Stimulated activated CD4-positive, alpha-beta T cell treated with anti-CD3 and anti-CD28 coated beads, Interleukin-15, amount 100 ng/mL, for 1 hour (primary cell): ENCODE results near the gene GPR171.

Experiments used
- DNase-seq, 2 donors: peaks; one replicate each; pipeline ENCODE4 v3.0.0-alpha.2; 2020; ENCODE audit warnings: low read depth in 1 of 2, low spot score in 1 of 2

The GPR171 gene

GRCh38 chr3:151214459-151214858 lies 11.4 kb upstream of the GPR171 start:
- no peak for DNase-seq

DNA sequence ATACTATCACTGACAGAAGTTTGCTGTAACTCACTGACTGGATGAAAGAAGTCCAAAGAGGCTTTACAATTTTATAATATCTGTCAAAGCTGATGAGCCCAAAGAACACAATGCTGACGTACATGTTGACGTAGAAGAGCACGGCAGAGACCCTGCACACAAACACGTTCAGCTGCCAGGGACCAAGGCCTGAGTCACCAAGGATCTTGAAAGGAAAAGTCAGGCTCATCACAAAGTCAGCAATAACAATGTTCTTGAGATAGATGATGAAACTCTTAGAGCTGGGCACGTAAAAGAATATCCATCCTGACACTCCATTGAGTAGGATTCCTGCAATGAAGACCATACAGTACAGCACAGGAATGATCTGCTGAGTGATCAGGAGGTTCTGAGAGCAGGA lies 10.9 kb upstream of the GPR171 start:
- no peak for DNase-seq

DNA sequence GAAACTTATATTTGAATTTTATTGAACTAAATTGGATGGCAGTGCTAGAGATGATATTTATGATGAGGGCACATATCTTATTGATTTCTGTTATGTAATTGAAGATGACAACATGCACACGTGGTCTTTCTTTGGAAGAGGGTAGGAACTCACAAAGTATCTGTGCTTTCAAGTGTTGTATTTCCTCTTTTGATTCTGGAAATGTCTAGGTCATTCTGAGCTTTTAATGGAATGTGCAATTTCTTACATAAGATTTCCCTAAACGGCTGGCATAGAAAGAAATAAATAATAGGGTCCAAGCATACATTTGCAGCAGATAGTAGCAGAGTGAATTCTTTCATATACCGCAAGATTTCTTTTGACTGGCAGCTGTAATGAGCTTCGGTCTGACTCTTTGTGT lies 10.1 kb upstream of the GPR171 start:
- DNase-seq, result no peak

GRCh38 chr3:151210676-151211381 lies 7.8 kb upstream of the GPR171 start:
- DNase-seq, result no peak

GRCh38 chr3:151209654-151210053 lies 6.6 kb upstream of the GPR171 start:
- DNase-seq, result no peak

DNA sequence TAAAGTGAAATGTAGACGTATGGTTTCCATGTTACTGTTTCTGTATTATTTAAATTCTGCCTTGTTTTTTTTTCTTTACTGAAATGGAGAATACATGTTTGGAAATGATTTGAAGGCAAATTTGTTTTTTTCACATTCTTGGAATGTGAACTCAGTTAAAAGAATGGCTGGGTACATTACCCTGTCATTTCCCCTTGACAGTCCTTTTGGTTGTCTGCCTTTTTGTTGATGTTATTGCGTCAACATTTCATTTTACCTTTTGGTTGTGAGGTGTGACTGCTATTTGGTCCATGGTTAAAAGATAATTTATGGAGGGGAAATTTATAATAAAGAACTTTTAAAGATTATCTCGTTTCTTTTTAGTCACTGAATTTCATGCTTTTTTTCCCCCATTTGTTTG lies 3.2 kb upstream of the GPR171 start:
- no peak for DNase-seq

GRCh38 chr3:151205482-151205881 lies 2.5 kb upstream of the GPR171 start:
- DNase-seq, result no peak

GRCh38 chr3:151204530-151205402 lies 1.8 kb upstream of the GPR171 start:
- DNase-seq, result no peak

DNA sequence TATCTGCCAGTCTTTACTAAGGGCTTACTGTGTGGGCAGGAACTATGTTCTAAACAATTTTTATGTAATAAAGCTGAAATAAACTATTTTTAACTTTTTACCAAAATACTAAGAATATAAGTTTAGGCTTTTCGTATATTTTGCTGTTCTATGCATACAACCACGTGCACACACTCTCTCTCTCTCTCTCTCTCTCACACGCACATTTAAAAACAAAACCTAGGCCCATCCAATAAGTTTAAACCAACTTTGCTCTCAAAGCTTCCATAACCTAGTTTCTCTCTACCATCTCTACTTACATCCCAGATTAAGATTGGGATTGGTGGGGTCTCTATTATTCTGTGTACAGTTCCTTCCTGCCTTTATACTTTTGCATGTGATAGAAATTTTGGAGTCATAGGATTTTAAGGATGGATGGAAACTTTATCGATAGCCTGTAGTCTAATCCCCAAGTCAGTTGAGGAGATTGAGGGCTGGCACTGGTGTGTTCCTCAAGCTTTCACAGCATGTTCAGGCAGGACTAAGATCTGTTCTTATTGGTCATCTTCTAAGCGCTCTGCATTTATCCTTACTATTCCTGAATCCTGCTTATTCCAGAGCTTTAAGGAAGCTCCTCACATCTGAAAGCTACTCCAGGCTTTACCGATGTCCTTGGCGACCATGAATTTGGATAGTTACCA lies 1.8 kb downstream of the GPR171 start:
- DNase-seq, result no peak

GRCh38 chr3:151200586-151200985 lies 2.4 kb downstream of the GPR171 start:
- DNase-seq, result no peak

DNA sequence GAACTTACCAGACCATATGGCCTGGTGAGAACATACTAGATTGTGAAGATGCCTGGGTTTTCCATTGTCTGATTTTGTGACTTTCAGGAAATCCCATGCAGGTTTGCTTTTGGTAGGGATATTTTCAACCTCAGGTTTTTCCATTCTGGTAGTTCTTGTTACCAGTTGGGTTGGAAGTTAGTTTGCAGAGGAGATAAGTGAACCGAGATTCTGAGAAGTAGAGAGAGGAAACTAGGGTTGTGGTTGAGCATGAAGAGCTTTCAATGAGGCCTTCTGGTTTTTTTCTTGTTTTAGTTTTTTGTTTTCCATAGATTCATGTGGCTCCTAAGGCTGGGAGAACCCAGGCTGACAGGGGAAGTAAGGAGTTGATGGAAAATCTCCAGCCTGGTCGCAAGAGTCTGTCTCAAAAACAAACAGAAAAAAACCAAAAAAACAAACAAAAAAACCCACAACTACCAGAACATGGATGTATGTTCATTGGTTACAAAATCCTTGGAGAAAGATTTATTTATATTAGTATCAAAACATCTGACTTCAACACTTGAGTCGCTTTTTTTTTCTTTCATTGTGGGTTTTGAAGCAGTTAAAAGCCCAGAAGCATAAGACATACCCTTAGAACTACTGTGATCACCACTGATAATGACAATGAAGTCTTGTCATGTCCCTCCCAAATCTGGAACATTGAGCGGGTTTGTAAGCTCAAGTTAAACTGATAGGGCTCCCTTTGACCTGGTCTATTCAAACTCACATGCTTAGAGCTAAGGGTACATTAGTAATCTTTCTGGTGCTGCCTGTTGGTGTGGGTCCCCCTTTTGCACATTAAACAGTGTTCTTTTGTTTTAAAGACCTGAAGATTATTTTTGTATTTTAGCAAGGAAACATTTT lies 3.2 kb downstream of the GPR171 start:
- no peak for DNase-seq

- no peak for DNase-seq
Observed at GRCh38 chr3:151198849-151199248, 4.2 kb downstream of the GPR171 start.

- no peak for DNase-seq
Observed at GRCh38 chr3:151197981-151198767, 4.8 kb downstream of the GPR171 start.

DNA sequence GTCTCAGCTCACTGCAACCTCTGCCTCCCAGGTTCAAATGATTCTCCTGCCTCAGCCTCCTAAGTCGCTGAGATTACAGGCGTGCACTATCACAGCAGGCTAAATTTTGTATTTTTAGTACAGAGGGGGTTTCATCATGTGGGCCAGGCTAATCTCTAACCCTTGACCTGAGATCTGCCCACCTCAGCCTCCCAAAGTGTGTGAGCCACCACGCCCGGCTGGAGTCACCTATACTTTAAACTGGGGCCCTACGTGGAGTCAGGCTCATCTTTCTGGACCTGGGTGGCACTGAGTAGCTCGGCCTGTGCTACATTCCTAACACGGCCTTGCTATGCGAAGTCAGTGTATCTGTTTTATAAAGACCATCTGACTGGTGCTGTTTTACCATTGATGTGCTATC lies 5.8 kb downstream of the GPR171 start:
- DNase-seq, result no peak

DNA sequence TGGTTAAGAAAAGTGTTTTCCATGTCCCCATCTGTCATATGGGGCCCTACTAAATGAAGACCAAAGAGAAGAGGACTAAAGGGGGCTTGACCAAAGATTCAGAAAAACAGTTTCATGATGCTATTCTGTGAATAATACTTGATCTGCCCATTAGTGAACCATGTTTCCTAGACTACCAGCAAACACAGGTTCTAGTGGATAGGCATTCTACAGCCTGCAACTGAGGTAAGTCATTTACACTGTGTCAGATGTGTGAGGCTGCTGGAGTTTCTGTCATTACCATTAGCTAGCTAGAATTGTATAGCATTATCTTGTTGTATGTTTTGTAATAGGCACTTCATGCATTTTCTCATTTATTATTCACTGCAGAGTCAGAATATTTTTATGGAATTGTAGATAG lies 6.6 kb downstream of the GPR171 start:
- DNase-seq, result no peak

DNA sequence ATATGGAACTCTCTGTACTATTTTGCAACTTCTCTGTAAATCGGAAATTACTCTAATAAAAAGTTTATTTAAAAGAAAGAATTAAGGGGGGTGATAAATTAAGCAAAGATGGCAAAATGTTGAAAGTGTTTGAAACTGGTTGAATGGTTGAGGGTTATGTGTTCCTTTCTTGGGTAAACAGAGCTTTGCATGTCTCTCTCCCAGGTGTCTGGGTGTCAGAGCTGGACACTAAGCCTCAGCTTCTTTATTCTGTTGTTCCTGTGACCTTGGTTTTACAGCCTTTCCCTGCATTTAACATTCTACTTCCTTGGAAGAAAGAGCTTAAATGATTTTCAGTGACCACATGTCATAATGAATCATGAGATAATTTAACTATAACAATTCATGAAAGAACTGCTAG lies 7.2 kb downstream of the GPR171 start:
- DNase-seq, result no peak

GRCh38 chr3:151192545-151192944 lies 10.5 kb downstream of the GPR171 start:
- no peak for DNase-seq

GRCh38 chr3:151191095-151191494 lies 11.9 kb downstream of the GPR171 start:
- no peak for DNase-seq

DNA sequence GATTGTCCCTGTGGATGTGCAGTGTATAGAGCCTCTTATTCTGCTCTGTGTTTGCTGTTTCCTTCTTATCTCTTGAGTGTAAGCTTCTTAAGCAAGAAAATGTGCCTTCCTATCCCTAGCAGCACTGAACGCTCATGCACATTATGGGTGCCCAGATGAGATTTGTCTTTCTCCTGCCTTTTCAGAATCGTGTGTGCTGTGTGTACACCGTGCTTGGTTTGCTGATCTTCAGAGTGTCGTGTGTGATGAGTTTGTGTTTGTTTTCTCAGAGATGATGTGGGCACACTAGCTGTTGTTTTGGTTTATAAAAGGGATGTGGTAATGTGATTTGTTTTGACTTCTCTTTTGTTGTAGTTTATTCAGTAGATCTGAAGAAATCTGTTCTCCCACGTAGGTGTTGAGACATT lies 19.7 kb downstream of the GPR171 start:
- DNase-seq, result no peak

DNA sequence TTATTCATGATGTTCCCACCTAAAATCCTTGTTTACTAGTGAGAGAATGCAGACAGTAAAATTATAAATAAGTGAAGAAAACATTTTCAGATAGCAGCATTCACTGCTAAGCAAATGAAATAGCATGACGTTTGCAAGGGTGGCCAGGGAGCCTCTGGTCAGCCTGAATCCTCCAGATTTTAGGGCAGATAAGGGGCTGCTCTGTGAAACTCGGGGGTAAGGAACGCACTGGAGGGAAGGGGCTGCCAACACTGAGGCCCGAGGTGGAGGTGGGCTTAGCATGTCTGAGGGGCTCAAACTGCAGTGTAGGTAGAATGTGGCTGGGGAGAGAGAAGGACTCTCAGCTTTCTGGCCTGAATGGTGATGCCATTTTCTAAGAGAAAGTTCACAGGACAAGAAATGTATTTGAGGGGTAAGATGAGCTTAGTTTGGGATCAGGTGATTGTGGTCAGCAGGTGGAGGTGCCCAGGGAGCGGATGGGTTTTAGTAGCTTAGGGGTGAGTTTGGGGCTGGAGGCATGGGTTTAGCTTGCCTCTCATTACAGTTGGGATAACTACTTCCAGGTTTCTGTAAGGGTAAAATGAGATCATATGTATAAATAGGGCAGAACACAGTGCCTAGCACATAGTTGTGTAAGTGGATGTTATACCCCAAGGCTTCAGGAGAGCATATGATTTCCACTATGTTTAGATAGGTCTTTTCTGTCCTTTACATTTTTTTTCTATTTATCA lies 20.5 kb downstream of the GPR171 start:
- no peak for DNase-seq
